GM19099 (cell line): ENCODE measurements around the gene HSD3B7.

Experiments used
- POLR2A ChIP-seq: IDR thresholded peaks from 3 replicates; pipeline ENCODE4 v1.6.1; 2011; ENCODE audit warnings: low read depth; ENCODE audit not compliant: insufficient read length; ENCODE audit errors: extremely low read depth

HSD3B7 gene

DNA sequence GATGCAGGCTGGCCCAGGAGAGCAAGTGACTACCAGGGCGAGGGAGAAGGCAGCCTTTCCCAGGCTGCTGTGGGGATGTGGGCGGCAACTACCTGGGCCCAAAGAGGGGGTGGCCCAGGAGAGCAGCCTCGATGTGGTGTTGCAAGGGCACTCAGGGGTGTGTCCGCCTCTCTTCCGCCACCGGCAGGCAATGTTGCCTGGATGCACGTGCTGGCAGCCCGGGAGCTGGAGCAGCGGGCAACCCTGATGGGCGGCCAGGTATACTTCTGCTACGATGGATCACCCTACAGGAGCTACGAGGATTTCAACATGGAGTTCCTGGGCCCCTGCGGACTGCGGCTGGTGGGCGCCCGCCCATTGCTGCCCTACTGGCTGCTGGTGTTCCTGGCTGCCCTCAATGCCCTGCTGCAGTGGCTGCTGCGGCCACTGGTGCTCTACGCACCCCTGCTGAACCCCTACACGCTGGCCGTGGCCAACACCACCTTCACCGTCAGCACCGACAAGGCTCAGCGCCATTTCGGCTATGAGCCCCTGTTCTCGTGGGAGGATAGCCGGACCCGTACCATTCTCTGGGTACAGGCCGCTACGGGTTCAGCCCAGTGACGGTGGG, 2.7 kb downstream of the HSD3B7 start:
- no peak for TF ChIP-seq POLR2A

DNA sequence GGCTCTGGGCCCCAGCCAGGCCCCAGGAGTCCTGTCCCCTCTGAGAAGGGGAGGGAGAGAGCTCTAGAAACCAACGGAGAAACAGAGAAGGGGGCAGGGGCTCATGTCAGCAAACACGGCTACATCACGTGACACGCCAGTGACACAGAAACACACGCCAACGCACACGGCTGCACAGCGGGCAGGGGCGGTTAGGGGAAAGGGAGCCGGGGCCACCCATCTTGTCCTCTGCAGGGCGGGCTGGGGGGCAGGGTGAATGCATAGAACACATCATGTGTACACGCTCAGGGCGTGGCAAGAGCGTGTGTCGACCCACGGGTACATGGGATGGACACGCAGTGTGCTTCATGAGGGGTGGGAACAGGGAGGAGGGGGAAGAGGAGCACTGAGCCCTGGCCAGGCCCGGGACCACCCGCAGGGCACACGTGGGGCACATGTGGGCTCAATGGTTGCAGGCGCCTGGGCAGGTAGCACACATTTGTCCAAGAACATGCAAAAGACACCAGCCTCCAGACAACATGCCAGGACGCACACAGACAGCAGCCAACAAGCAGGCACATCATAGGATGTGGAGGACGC, 4.6 kb downstream of the HSD3B7 start:
- no peak for TF ChIP-seq POLR2A

DNA sequence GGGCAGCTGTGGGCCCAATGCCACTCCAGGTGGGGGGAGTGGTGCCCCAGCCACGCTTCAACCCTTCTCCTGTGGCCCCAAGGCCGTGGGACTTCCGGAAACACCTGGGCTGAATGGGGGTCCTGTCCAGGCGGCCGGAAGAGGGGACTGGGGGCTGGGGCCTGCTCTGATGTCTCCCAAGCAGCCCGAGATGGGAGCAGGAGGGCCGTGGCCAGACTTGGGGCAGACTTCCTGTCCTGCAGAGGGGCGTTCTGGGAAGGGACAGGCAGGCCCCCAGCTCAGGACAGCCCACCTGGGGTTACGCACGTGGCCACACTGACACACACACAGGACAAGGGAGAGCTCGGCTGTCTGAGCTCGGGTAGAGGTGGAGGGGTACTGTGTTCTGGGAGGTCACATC, 5.1 kb downstream of the HSD3B7 start:
- no peak for TF ChIP-seq POLR2A

DNA sequence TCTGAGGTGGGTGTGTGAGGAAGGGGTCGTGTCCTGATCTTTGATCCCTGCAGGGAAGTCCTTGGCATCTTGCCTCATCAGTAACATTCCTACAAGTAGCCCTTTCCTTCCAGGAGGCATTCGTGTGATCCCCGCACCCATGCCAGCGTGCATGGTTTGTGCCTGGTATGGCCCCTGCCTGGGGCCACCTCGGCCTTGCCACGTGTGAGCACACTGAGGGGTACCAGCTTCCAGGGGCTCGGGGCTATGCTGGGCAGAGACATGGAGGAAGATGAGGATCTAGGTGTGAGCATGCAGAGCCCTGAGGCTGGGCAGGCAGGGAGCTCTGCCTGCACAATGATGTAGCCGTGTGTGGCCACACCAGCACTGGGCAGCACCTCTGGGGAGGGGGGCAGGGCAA, 6.0 kb downstream of the HSD3B7 start:
- TF ChIP-seq POLR2A, result no peak

DNA sequence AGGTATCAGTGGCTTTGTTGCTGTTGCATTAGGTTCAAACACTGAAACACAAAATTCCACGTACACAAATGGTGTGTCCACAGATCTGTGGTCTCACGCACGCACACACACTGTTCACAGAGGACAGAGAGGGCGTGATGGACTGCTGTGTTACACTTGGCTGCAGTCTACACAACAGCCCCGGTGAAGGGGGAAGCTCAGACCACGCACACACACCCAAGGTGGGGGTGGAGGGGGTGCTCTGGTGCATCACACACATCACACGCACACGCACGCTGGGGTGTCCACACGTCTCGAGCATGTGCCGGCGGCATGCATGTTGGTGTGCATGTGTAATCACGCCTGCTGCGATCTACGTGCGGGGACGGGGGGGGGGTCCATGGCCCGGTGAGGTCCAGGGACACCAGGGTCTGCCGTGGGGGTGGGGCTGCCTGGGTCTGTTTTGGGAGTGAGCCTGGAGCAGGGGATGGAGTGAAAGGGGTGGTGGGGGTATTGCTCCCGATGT, 7.3 kb downstream of the HSD3B7 start:
- TF ChIP-seq POLR2A, result no peak

DNA sequence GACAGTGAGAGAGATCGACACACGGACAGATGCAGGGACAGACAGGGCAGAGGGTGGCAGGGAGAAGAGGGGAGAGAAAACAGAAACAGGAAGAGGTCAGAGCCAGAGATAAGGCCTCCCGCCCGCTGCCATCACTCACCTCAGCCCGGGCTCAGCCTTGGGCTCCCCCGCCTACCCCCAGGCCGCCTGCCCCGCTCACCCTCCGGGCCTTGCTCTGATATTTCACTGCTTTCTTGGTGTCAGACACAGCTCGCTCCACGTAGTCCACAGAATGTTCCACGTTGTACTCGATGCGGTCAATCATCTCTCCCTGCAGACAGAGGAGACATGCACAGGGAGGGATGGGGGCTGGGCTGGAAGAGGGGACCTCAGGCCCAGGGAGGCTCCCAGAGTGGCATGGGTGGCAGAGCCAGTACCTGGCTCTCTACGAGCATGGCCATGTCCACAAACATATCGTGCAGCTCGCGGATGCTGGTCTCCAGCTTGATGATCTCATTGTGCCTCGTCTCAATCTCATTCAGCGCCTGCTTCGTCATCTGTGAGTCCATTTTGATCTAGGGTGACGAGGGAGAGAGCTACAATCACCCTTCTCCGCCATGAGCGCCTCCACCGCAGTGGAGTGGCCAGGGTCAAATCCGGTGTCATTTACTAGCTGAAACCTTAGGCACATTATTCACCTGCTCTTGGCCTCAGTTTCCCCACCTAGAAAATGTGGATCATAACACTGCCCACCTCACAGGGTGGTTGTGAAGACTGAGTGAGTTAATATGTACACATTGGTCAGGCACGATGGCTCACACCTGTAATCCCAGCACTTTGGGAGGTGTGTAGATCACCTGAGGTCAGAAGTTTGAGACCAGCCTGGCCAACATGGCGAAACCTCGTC, 8.2 kb downstream of the HSD3B7 start:
- no peak for TF ChIP-seq POLR2A

DNA sequence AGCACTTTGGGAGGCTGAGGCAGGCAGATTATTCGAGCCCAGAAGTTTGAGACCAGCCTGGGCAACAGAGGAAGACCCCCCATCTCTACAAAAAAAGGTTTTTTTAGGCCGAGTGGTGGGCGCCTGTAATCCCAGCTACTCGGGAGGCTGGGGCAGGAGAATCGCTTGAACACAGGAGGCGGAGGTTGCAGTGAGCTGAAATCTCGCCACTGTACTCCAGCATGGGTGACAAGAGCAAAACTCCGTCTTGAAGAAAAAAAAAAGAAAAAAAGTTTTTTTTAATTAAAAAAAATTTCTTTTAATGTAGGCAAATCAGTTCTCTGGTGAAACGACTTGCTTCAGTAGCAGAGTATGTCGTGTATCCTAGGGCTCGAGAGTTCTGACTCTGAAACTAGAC, 10.9 kb downstream of the HSD3B7 start:
- TF ChIP-seq POLR2A, result no peak

DNA sequence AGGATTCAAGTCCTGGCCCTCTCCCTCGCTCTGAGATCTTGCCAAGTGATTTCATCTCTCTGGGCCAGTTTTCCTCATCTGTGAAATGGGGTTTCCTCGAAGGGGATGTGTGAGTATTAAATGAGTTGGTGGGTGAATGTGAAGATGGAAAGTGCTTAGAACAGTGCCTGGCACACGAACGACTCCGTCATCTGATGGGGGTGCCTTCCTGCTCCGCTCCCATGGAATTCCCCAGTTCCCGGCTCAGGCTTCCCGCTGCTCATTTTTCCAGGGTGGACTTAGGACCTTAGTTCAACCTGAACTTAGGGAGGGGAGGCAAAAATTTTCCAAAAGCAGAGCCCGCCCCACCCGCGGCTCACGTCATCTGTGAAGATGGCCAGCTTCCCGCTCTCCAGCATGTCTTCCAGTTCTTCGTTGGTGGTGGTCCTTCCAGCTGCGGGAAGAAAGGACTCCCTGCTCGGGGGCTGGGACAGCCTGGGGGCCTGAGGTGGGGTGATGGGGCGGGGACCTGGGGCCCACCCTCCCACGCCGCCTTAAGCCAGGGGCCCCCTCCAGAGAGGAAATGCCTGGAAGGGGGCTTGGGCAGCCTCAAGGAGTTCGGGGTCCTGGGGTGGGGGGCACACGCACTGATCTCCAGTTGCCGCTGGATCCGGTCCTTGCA, 11.4 kb downstream of the HSD3B7 start:
- TF ChIP-seq POLR2A, result no peak

DNA sequence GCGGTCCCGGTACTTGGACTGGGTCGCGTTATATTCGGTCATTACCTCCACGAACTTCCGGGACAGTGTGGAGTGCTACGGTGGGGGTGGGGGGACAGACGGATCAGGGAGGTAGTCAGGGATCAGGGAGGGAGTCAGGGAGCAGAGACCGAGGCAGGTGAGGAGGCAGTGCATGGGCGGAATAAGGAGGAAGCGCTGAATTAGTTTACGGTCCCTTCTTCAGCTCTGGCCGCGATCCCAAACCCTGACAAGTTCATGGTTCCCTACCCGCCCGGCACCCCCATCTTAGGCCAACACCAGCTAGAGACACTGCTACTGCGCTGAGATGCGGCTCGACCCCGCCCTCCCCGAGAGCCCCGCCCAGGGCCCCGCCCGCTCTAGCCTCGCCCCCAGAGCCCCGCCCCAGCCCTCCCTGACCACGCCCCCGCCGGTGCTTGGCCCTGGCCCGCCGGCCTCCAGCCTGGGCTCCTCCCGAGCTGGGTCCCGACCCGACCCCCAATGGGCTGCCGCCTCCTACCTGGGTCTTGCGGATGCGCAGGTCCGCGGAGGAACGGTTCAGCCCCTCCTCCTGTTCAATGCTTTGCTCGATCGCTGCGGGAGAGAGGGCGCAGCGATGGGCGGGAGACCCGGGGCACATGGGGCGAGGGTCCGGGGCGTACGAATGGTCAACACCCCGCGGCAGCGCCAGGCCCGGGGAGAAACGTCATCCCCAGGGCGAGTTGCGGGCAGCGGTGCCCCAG, 12.1 kb downstream of the HSD3B7 start:
- TF ChIP-seq POLR2A, result peak; percentile 77

DNA sequence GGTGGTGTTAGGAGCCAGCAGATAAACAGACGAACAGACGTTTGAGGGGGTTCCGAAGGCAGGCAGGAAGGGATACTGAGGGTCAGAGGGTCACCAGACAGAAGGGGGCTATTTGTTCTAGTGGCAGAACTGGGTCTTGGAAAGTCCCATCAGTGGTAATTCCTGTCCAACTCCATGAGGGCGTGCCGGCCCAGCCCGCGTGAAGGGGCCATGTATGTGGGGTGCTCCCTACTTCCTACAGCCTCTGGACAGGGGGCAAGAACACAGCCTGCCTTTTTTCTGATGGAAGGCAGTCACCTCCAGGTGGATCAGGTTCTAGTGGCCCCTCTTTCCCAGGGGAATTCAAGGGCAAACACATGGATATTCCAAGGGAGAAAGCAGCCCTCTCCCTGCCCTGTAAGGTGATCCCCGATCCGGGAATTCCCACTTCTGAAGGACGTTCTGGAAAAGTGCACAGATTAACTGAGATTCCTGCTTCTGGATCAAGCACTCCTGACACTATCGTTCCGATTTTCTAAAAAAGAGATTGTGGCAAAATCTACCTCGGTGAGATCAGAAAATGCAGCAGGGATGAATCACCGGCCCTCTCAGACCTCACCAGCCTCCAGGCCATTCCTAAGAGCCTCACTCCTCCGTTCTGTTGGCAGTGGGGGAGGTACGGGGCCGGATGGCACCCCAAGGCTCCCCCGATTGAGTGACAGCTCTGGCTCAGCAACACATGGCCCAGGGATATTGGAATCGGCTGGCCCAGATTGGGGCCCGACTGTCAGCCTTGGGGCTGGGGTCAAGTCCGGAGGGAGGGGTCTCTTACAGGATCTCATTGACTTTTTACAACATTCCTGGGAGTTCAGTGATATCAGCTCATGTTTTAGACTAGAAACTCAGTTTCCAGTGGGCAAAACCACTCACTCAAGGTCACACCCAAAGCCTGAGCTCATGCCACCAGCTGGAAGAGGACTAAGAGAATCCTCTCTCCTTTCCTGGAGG, 13.0 kb downstream of the HSD3B7 start:
- TF ChIP-seq POLR2A, result no peak

DNA sequence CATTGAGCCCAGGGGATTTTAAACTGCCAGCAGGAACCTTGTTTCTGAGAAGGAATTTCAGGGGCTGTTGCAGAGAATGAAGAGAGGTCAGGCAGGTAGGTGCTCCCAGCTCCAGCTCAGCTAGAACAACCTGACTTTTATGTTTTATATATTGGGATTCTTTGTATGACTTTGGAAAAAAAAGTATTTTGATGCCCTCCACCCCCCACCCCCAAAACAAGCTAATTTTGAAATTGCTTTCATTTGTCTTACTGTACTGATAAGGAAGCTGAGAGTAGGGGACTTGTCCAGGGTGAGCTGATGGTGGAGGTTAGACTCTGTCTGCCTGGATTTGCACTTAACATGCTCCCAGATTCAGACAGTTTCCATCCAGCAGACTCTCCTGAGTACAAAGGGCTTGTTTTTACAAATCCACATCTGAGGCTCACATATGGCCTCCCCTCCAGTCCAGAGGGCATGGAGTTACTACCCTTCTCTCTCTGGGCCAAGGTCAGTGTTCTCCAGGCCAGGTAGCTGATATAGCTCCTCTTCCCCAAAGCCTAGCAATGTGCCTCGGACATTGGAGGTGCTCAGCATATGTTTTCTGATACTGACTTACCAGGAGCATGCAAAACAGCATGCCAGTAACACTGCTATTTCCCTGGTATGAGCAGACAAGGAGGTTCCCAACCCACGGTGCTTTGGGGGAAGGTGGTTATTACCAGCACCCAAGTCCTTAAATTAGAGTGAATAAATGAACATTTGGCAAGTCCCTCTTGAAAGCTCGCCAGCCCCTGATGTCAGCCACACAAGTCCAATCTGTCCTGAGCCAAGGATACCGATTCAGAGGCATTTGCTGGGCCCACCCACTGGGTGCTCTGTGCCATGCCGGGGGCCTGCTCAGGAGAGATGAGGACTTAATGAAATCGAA, 14.1 kb downstream of the HSD3B7 start:
- TF ChIP-seq POLR2A, result no peak

DNA sequence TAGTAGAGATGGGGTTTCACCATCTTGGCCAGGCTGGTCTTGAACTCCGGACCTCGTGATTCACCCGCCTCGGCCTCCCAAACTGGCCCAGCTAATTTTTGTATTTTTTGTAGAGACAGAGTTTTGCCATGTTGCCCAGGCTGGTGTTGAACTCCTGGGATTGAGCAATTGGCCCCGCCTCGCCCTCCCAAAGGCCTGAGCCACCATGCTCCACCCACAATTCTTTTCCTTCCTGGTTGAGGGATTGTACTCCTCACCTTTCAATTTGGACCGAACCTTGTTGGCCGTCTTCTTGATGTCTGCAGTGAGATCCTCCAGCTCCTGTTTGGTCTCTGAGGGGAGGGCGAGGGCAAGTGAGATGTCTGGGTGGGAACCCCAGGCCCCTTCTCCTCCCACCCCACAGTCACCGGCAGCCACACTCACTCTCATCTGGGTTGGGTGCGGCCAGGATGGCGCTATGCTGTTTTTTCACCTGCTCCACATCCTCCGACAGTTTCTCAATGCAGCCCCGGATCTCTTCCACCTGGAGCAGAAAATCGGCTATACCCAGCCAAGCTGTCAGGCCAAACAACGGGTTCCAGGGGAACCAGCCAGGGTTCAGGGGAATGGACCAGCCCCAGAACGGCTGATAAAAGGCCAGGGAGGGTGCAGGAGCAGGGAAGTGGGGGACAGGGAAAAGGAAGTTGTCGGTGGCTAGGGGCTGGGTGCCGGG, 15.8 kb downstream of the HSD3B7 start:
- TF ChIP-seq POLR2A, result no peak
